ENCODE measurements around the gene MYL7.

The MYL7 gene

DNA sequence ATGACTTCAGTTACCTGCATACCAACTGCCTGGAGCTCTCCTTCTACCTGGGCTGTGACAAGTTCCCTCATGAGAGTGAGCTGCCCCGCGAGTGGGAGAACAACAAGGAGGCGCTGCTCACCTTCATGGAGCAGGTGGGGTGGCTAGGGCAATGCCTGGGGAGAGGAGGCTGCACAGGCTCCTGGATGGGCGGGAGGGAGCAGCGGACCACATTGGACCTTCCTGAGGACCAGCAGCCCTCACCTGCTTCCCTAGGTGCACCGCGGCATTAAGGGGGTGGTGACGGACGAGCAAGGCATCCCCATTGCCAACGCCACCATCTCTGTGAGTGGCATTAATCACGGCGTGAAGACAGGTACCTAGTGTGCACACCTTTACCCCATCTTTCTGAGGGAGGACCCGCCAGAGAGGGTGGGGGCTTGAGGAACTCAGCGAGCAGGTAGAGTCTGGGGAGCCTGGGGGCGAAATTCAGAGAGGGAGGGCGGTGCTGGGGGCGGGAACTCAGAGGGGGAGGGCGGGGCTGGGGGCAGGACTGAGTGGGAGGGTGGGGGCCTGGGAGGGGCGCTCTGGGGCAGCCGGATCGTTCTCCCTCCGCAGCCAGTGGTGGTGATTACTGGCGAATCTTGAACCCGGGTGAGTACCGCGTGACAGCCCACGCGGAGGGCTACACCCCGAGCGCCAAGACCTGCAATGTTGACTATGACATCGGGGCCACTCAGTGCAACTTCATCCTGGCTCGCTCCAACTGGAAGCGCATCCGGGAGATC, 28.0 kb downstream of the MYL7 start:
- DNase-seq (ENCODE audit: low read depth in 4 of 4, low spot score in 1 of 4): no peak

DNA sequence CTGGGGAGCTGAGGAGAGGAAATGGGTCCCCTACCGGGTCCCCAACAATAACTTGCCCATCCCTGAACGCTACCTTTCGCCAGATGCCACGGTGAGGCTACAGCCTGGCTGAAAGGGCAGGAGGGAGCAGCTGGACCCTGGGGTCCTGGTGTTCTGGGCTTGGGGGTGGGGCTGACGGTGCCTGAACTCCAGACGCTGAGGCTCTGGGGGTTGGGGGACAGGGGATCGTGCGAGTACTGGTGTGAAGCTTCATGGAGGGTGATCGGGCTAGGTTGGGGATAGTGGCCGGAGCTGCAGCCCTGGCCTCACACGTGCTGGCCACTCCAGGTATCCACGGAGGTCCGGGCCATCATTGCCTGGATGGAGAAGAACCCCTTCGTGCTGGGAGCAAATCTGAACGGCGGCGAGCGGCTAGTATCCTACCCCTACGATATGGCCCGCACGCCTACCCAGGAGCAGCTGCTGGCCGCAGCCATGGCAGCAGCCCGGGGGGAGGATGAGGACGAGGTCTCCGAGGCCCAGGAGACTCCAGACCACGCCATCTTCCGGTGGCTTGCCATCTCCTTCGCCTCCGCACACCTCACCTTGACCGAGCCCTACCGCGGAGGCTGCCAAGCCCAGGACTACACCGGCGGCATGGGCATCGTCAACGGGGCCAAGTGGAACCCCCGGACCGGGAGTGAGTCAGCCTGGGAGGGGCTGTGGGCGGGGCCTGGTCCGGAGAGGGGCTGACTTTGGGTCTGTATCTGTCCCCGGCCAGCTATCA, 28.7 kb downstream of the MYL7 start:
- no peak for DNase-seq (ENCODE audit: low read depth in 4 of 4, low spot score in 1 of 4)

DNA sequence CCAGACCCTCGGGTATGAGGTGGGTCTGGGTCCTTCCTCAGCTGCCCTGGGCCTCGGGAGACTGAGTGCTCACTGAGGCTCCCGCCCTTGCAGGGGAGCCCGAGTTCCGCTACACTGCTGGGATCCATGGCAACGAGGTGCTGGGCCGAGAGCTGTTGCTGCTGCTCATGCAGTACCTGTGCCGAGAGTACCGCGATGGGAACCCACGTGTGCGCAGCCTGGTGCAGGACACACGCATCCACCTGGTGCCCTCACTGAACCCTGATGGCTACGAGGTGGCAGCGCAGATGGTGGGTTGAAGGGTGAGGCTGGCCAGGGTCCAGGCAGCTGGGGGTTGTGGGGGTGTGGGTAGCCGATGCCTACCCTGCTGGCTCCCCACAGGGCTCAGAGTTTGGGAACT, 29.4 kb downstream of the MYL7 start:
- DNase-seq (ENCODE audit: low read depth in 4 of 4, low spot score in 1 of 4): no peak

DNA sequence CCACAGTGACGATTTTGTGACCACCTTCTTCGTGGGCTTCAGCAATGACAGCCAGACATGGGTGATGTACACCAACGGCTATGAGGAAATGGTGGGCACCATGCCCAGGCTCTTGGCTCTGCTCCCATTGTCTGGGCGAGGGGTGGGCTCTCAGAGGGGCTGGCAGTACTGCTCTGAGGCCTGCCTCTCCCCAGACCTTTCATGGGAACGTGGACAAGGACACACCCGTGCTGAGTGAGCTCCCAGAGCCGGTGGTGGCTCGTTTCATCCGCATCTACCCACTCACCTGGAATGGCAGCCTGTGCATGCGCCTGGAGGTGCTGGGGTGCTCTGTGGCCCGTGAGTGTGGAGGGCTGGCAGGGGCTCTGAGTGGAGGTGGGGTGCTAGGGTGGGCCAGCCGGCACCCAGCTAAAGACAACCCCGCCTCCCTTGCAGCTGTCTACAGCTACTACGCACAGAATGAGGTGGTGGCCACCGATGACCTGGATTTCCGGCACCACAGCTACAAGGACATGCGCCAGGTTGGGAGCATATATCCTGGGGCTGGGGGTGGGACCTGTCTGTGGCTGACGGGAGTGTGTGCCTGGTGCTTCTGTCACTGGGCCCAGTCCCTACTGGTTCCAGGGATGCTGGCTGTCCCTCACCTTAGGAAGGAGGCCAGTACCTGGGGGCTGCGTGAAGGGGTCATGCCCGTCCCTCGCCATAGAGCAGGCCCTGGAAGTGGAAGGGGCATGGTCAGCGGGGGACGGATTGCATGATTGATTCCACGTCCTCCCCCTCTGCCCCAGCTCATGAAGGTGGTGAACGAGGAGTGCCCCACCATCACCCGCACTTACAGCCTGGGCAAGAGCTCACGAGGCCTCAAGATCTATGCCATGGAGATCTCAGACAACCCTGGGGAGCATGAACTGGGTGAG, 30.2 kb downstream of the MYL7 start:
- no peak for DNase-seq (ENCODE audit: low read depth in 4 of 4, low spot score in 1 of 4)

DNA sequence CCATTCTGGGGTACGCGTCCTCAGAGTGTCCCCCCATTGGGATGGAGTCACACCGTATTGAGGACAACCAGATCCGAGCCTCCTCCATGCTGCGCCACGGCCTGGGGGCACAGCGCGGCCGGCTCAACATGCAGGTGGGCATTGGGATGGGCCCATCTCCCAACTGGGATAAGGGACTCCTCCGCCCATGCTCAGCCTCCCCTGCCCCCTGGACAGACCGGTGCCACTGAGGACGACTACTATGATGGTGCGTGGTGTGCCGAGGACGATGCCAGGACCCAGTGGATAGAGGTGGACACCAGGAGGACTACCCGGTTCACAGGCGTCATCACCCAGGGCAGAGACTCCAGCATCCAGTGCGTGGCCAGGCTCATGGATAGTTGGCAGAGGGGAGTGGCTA, 31.1 kb downstream of the MYL7 start:
- DNase-seq (ENCODE audit: low read depth in 4 of 4, low spot score in 1 of 4): no peak

DNA sequence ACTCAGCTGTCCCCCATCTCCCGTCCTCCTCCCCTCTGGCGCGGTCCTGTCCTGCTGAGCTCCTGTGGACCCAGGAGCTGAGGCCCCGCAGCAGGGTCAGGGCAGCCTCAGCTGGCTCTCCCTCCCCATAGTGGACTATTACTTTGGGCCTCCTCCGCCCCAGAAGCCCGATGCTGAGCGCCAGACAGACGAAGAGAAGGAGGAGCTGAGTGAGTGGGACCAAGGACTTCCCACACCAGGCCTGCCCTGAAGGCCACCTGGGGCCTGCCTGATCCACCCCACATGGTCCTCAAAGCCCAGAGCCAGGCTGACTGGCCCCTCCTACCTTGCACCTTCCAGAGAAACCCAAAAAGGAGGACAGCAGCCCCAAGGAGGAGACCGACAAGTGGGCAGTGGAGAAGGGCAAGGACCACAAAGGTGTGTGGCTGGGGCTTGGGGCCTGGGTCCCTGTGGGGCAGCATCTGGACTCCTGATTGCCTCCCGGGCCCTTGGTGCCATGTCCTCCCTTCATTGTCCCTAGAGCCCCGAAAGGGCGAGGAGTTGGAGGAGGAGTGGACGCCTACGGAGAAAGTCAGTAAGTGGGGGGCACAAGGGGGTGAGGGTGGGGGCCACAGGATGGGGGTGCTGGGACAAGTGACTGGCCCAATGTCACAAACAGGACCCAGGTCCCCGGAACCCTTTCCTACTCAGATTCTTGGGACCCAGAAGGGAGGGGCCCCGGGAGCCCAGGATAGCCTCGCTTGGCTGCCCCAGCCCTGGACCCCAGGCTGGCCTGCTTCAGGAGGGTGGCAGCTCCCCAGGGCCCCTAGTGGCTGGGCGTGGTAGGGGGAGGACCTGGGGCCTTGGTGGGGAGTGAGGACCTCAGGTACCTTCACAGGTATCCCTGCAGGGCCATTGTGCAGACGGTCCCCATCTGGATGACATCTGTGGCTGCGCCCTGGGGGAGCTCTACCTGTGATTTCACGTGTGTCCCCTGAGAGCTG, 32.1 kb downstream of the MYL7 start:
- DNase-seq (ENCODE audit: low read depth in 4 of 4, low spot score in 1 of 4): no peak

DNA sequence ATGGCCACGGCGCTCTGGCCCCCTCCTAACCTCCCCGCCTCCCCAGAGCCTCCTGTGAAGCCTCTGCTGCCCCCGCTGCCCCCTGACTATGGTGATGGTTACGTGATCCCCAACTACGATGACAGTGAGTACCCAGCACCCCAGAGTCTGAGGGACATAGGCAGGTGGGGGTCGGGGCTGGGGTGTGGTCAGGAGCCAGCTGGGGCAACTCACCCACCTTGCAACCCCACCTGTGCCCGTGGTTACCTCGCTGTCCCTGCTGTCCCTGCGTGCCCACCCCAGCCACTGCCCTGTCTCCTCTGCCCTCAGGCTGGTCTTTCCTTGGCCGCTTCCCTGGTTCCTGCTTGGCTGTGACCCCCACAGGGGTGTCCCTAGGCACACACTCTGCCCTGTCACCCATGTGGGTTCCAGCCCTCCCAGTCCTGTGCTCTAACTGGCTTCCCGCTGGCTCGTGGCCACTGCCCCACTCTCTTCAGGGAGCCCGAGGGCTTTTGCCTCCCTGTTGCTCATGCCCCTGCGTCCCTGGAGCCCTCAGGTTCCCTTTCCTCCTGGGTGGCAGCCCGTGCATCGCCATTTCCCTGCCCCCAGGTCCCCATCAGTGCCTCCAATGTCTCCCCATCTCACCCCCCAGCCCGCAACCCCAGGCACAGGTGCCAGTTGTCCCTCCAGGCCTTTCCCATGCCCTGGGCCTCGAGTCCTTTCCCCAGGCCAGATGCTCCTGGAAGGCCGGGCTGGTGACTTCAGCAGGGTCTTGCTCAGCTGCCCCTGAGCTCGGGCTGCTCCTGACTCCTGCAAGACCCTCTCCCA, 33.0 kb downstream of the MYL7 start:
- DNase-seq (ENCODE audit: low read depth in 4 of 4, low spot score in 1 of 4): no peak

DNA sequence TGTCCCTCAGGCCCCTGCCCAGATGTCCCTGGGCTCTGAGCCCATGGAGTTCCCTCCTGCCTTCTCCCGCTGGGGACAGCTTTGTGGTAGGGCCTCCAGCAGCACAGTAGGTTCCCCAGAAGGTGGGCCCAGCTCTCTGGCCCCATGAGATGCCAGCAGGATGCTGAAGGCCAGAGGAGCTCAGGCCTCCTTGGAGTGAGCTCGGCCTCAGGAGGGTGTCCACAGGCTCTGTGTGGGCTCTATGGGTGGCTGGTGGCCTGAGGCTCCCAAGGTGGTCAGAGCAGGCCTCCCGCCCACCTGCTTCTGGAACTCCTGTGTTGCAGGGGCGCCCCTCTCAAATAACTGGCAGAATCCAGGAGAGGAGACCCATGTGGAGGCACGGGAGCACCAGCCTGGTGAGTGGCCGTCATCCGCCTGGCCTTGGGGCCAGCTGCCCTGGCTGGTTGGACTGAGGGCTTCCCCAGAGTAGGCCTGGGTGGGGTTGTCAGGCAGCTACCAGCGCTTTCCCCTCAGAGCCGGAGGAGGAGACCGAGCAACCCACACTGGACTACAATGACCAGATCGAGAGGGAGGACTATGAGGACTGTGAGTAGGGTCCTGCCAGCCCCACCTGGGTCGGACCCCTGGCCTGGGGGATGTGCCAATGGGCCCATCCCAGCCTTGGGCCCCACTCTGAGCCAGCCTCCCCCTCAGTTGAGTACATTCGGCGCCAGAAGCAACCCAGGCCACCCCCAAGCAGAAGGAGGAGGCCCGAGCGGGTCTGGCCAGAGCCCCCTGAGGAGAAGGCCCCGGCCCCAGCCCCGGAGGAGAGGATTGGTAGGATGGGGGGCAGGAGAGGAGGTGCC, 33.8 kb downstream of the MYL7 start:
- no peak for DNase-seq (ENCODE audit: low read depth in 4 of 4, low spot score in 1 of 4)

DNA sequence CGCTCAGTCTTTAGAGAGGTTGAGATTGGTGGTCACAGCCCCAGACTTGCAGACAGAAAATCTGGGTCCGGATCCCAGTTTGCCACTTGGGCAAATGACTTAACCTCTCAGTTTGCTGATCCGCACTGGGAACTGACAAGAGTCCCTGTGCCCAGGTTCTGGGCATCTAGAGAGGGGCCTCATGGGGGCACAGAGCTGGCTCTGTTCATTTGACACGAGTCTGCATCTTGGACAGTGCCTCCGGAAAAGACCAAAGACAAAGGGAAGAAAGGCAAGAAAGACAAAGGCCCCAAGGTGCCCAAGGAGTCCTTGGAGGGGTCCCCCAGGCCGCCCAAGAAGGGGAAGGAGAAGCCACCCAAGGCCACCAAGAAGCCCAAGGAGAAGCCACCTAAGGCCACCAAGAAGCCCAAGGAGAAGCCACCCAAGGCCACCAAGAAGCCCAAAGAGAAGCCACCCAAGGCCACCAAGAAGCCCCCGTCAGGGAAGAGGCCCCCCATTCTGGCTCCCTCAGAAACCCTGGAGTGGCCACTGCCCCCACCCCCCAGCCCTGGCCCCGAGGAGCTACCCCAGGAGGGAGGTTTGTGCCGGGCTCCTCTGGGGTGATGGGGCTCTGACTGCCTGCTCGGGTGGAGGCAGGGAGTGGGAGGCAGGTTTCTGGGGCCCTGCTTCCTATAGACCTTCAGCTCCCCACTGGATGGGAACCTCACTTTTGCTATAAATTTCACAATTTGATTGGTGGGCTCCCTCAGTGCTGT, 34.6 kb downstream of the MYL7 start:
- DNase-seq (ENCODE audit: low read depth in 4 of 4, low spot score in 1 of 4): no peak

DNA sequence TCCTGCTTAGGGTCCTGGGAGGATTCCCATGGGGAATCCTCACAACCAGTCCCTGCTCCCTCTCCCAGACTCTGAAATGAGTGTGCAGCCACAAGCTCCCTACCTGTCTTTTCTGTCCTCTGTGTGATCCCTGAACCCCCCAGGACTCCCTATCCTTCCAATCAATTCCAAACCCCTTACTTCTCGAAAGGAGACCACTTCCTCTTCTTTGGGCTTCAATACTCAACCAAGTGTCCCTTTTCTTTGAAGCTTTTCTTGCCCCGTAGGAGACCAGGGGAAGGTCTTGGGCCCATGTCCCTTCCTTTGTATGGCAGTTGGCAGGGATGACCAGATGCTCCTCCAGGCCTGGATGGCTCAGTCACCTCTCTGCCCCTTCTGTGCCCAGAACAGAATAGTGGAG, 35.3 kb downstream of the MYL7 start:
- no peak for DNase-seq (ENCODE audit: low read depth in 4 of 4, low spot score in 1 of 4)

DNA sequence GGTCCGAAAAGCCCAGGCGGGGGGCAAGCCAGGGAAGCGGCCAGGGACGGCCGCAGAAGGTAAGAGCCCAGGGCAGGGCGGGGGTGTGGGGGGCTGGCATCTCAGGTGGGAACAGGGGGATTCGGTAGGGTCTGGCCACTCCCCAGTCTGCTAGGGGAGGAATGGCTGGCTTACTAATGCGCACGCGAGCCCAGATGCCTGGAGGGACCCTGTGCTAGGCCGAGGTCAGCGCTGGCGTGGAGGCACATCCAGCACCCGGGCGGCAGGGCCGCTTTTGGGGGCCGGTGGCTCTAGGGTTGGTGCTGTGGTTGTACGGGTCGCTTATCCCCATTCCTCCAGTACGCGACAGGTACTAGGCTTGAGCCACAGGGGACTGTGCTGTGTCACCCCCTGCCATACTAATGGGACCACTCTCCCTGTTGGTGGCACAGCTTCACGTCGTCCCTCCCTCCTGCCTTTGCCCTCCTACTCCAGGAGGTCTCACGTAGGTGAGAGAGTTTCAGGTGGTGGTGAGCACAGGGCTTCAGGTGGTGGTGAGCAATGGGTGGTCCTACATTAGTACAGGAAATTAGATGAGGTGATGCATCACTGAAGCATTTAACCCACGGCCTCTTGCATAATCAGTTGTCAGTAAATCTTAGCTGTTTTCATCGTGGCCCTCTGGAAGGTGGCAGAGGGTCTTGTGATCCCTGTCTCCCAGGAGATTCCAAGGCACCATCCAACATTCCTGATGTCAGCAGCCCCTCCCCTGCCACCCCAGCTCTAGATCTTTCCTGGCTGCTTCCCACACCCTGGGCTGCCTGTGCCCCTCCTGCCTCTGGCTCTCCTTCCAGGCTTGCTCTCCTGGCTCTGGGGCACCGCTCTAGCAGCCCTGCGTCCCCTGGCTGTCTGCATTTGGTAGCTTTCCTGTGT, 36.0 kb downstream of the MYL7 start:
- no peak for DNase-seq (ENCODE audit: low read depth in 4 of 4, low spot score in 1 of 4)

DNA sequence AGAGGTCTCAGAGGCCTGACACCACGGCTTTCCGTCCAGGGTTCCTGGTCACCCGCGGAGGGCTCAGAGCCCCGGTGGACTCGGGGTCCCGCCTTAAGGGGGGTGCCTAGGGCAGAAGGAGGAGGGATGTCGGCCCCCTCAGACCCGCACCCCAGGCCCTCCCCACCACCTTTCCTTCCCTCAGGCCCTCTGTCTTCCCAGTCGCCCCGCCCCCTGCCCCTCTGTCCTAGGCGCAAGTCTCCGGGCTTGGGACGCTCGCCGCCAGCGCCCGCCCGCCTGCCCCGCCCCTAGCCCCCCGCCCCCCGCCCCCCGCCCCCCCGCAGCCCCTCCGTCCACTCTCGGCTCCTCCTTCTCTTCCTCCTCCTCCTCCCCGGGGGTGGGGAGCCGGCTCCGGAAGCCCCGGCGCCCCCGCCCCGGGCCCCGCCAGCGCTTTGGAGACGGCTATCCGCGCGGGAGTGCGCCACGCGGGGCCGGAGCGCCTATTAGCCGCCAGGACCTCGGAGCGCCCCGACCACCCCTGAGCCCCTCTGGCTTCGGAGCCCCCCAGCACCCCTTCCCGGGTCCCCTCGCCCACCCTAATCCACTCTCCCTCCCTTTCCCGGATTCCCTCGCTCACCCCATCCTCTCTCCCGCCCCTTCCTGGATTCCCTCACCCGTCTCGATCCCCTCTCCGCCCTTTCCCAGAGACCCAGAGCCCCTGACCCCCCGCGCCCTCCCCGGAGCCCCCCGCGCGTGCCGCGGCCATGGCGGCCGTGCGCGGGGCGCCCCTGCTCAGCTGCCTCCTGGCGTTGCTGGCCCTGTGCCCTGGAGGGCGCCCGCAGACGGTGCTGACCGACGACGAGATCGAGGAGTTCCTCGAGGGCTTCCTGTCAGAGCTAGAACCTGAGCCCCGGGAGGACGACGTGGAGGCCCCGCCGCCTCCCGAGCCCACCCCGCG, 36.9 kb downstream of the MYL7 start, which contains the start of gene AEBP1:
Gene AEBP1, plus strand, starts transcription at position 423 of the 937 bp plus-strand sequence. Its CDS starts 321 bp downstream, at position 744.
- DNase-seq (ENCODE audit: low read depth in 4 of 4, low spot score in 1 of 4): no peak

DNA sequence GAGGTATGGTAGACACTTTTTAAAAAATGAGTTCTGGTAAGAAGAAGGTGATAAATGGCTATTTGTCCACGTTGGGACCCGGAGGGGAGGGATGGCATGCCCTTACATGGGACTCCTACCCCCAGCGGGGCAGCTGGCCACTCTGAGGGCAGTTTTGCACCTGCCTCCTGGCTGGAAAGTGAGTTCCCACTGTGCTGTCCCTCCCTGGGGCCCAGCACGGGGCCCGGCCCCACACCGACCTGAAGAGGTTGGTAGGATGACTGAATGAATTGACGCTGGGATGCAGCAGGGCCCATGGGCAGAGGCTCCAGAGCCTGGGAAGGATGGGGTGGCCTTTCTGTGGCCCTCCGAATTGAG, 37.6 kb downstream of the MYL7 start:
- DNase-seq (ENCODE audit: low read depth in 4 of 4, low spot score in 1 of 4): no peak

DNA sequence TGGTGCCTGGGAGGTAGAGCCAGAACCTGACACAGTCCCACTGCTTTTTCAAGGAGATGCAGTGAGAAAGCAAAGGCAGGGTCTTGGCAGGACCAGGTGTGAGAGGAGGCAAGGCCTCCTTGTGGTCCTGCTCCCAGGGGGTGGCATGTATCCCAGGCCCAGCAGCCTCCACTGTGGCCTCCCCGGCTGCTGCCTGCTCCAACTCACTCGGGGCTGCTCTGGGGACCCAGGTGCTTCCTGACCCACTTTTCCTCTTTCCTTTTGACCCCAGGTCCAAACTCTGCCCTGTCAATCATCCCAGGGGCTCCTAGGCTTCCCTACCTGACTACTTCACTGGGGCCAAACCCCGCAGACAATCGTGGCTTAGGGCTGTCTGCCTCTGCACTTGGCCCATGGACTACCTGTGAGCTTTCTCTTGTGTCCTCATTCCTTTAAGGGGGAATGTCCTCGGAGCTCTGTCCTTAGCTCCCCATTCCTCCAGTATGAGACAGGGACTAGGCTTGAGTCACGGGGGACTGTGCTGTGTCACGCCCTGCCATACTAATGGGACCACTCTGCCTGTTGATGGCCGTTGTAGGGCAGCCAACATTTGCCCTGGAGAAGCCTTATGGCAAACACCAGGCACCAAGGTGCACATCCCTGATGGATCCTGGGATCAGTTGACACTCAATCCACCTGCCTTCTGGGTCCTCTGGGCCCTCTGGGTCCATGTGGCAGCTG, 38.1 kb downstream of the MYL7 start:
- DNase-seq (ENCODE audit: low read depth in 4 of 4, low spot score in 1 of 4): no peak
